Ovary (tissue), 3 donors: ENCODE results near the gene SDCCAG8.

ENCODE experiments used
- EP300 ChIP-seq: sonication (generic); formaldehyde crosslinking; IDR thresholded peaks from one replicate; pipeline ENCODE4 v1.6.1; 2017; ENCODE audit warnings: antibody characterized with exemption
- POLR2A ChIP-seq: fragments of 450-650 bp; IDR thresholded peaks from one replicate; pipeline ENCODE4 v1.6.1; 2017; ENCODE audit warnings: antibody characterized with exemption, mild to moderate bottlenecking, moderate library complexity
- TF ChIP-seq, protein P1 (sequence below), 3 donors: fragments of 450-650 bp in 2 of 3; fragments of 200-600 bp in 1 of 3; IDR thresholded peaks; one replicate each; pipeline versions ENCODE4 v1.5.1 to v1.8.0; 2016 to 2022; ENCODE audit warnings: antibody characterized with exemption in 3 of 3, mild to moderate bottlenecking in 1 of 3
- donor health status: DM: no; HTN: no; CAD: no.

DNA sequence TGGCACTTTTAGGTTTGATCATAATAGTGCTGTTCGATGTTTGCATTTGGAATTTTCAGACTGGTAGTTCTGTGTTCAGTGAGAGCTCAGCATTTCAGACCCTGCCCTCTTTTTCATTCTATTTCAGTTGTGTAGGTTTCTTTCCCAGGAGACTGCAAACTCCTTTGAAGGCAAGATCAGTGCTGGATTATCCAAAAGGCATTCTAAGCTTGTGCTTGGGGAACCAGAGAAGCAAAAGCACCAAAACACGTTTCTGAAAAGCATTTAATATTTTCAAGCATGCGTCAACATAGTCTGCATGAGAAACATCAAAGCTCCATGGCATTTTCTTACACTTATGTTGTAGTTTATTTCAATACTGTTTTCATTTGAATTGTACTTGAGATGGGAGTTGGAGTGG lies 292.1 kb downstream of the SDCCAG8 start:
- TF ChIP-seq, protein P1, sequence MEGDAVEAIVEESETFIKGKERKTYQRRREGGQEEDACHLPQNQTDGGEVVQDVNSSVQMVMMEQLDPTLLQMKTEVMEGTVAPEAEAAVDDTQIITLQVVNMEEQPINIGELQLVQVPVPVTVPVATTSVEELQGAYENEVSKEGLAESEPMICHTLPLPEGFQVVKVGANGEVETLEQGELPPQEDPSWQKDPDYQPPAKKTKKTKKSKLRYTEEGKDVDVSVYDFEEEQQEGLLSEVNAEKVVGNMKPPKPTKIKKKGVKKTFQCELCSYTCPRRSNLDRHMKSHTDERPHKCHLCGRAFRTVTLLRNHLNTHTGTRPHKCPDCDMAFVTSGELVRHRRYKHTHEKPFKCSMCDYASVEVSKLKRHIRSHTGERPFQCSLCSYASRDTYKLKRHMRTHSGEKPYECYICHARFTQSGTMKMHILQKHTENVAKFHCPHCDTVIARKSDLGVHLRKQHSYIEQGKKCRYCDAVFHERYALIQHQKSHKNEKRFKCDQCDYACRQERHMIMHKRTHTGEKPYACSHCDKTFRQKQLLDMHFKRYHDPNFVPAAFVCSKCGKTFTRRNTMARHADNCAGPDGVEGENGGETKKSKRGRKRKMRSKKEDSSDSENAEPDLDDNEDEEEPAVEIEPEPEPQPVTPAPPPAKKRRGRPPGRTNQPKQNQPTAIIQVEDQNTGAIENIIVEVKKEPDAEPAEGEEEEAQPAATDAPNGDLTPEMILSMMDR (IDR thresholded peaks at IDR 0.05): no peak
- TF ChIP-seq EP300: no peak
- no peak for TF ChIP-seq POLR2A
